ENCODE data around the gene LCOR. TPM values are rescaled to one million over a fixed set of nuclear protein-coding genes. Genes with fewer than 3 reads are reported as not detected.

The LCOR gene
- total and polyA plus RNA-seq, 4 donors, result 2.5 to 31.2 (median 14.5) TPM

DNA sequence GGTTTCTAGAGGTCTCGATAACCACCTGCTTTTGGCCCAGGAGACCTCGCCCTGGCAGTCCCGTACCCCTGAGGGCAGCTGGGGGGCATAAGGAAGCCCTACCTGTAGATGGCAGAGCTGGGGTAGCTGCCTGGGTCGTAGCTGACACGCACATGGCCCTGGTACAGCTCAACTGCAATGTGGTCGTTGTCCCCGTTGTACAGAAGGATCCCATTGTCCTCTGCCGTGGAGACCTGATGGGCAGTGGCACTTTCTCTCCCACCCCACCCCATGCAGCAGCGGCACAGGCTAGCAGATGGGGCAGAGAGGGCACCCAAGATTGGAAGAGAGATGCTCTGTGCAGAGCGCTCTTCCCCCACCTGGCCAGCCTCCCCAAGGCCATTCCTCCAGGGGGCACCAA, 172.5 kb downstream of the LCOR start (continued):
- no peak for TF ChIP-seq FOXA1 (IDR thresholded peaks at IDR 0.05)
- no peak for TF ChIP-seq RAD21 (IDR thresholded peaks at IDR 0.05)
- no peak for TF ChIP-seq TAF1 (conservative IDR thresholded peaks at IDR 0.05)
- TF ChIP-seq, protein P1, sequence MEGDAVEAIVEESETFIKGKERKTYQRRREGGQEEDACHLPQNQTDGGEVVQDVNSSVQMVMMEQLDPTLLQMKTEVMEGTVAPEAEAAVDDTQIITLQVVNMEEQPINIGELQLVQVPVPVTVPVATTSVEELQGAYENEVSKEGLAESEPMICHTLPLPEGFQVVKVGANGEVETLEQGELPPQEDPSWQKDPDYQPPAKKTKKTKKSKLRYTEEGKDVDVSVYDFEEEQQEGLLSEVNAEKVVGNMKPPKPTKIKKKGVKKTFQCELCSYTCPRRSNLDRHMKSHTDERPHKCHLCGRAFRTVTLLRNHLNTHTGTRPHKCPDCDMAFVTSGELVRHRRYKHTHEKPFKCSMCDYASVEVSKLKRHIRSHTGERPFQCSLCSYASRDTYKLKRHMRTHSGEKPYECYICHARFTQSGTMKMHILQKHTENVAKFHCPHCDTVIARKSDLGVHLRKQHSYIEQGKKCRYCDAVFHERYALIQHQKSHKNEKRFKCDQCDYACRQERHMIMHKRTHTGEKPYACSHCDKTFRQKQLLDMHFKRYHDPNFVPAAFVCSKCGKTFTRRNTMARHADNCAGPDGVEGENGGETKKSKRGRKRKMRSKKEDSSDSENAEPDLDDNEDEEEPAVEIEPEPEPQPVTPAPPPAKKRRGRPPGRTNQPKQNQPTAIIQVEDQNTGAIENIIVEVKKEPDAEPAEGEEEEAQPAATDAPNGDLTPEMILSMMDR (IDR thresholded peaks at IDR 0.05; ENCODE audit: low read depth, low read length, missing input control), result no peak
- no peak for TF ChIP-seq YY1 (IDR thresholded peaks at IDR 0.05)

DNA sequence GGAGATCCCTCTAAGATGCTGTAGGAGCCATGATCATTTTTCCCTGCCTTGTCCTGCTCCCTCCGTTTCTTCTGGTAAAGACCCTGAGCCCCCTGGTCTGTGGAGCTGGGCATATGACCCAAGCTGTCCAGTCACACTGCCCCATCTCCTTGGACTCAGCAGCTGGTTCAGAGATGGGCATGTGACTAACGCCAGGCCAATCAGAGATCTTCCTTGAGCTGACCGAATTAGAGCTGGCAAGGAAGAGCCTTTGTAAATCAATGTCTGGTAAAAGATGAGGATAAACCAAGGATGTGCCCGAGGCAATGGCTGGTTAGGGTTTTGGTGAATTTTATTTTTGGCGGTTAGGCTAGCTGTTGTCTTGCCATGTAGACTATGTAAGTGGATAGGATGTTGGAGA, 173.3 kb downstream of the LCOR start:
- Histone ChIP-seq H3K9me3 (ENCODE audit: control insufficient read depth in 4 of 4, low read length in 3 of 4) (peaks cover 0 to 3% (median under 1%) of the 10 kb centered on the region in 4 donors), H3K27me3 (ENCODE audit: control insufficient read depth in 4 of 4, insufficient read depth in 4 of 4, low read length in 3 of 4) (no peaks in the 10 kb centered on the region), H3K4me3 (ENCODE audit: low read depth in 1 of 3, low read length in 3 of 3) (no peak overlapping the region), H3K9ac (ENCODE audit: low read depth in 1 of 2, low read length in 2 of 2) (no peak overlapping the region), H3K36me3 (ENCODE audit: control insufficient read depth in 4 of 4, insufficient read depth in 3 of 4, low read depth in 1 of 4, low read length in 3 of 4) (no peaks in the 10 kb centered on the region), H3K27ac (ENCODE audit: low read depth in 1 of 2, low read length in 2 of 2) (no peak overlapping the region), H3K4me1 (ENCODE audit: control insufficient read depth in 4 of 4, insufficient read depth in 4 of 4, low read length in 3 of 4) (peaks cover 0 to 6% (median 2%) of the 10 kb centered on the region in 4 donors)
- TF ChIP-seq, protein P2, sequence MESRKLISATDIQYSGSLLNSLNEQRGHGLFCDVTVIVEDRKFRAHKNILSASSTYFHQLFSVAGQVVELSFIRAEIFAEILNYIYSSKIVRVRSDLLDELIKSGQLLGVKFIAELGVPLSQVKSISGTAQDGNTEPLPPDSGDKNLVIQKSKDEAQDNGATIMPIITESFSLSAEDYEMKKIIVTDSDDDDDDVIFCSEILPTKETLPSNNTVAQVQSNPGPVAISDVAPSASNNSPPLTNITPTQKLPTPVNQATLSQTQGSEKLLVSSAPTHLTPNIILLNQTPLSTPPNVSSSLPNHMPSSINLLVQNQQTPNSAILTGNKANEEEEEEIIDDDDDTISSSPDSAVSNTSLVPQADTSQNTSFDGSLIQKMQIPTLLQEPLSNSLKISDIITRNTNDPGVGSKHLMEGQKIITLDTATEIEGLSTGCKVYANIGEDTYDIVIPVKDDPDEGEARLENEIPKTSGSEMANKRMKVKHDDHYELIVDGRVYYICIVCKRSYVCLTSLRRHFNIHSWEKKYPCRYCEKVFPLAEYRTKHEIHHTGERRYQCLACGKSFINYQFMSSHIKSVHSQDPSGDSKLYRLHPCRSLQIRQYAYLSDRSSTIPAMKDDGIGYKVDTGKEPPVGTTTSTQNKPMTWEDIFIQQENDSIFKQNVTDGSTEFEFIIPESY (IDR thresholded peaks at IDR 0.05), result no peak
- no peak for TF ChIP-seq RXRA (IDR thresholded peaks at IDR 0.05)
- TF ChIP-seq NR2F2 (IDR thresholded peaks at IDR 0.05), result no peak
- no peak for TF ChIP-seq YY1 (IDR thresholded peaks at IDR 0.05)
- no peak for TF ChIP-seq HNF4G (IDR thresholded peaks at IDR 0.05)
- TF ChIP-seq EGR1 (IDR thresholded peaks at IDR 0.05; ENCODE audit: low read depth in 2 of 2), result no peak
- no peak for TF ChIP-seq RAD21 (IDR thresholded peaks at IDR 0.05)
- TF ChIP-seq TAF1 (conservative IDR thresholded peaks at IDR 0.05), result no peak
- TF ChIP-seq FOXA1 (IDR thresholded peaks at IDR 0.05), result no peak
- TF ChIP-seq, protein P1 (IDR thresholded peaks at IDR 0.05; ENCODE audit: low read depth, low read length, missing input control), result no peak
- TF ChIP-seq, protein P3, sequence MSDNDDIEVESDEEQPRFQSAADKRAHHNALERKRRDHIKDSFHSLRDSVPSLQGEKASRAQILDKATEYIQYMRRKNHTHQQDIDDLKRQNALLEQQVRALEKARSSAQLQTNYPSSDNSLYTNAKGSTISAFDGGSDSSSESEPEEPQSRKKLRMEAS (IDR thresholded peaks at IDR 0.05), result no peak
- no peak for TF ChIP-seq HNF4A (conservative IDR thresholded peaks at IDR 0.05)
- TF ChIP-seq GABPA (IDR thresholded peaks at IDR 0.05 in 1 of 2, conservative IDR thresholded peaks at IDR 0.05 in 1 of 2), result no peak
- no peak for TF ChIP-seq FOXA2 (IDR thresholded peaks at IDR 0.05)
- TF ChIP-seq, protein P4, sequence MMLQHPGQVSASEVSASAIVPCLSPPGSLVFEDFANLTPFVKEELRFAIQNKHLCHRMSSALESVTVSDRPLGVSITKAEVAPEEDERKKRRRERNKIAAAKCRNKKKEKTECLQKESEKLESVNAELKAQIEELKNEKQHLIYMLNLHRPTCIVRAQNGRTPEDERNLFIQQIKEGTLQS (IDR thresholded peaks at IDR 0.05), result no peak
- TF ChIP-seq JUND (IDR thresholded peaks at IDR 0.05), result no peak
- no peak for TF ChIP-seq SP1 (IDR thresholded peaks at IDR 0.05)
- no peak for DNase-seq (ENCODE audit: low spot score)
- 91% methylated on average over 5 of the region's 5 CpGs for WGBS
